IMR-90 (cell line): ENCODE results near the gene AMBN.

Experiments
- MXI1 ChIP-seq: IDR thresholded peaks from 2 replicates; pipeline ENCODE4 v1.6.1; 2012; ENCODE audit warnings: low read depth, mild to moderate bottlenecking, low read length, moderate library complexity, borderline replicate concordance
- POLR2A ChIP-seq: IDR thresholded peaks from 2 replicates; pipeline ENCODE4 v1.6.1; 2012; ENCODE audit warnings: mild to moderate bottlenecking, low read depth, low read length
- RAD21 ChIP-seq: IDR thresholded peaks from 2 replicates; pipeline ENCODE4 v1.6.1; 2012; ENCODE audit warnings: low read length, improper control_type of control experiment
- SMC3 ChIP-seq: fragments of 150-350 bp; IDR thresholded peaks from 2 replicates; pipeline ENCODE4 v1.6.1; 2016; ENCODE audit warnings: low read depth, mild to moderate bottlenecking, antibody characterized with exemption, low read length, moderate library complexity
- TF ChIP-seq, protein P1 (sequence below): conservative IDR thresholded peaks from 2 replicates; pipeline ENCODE4 v1.5.1; 2012; ENCODE audit warnings: mild to moderate bottlenecking, low read depth, low read length, improper control_type of control experiment
- TF ChIP-seq, protein P2 (sequence below): fragments of 150-350 bp; IDR thresholded peaks from 2 replicates; pipeline ENCODE4 v1.6.1; 2017; ENCODE audit warnings: mild to moderate bottlenecking, antibody characterized with exemption, low read length, low read depth

- TF ChIP-seq MXI1 (no peak), SMC3 (no peak), RAD21 (no peak), POLR2A (no peak)
- TF ChIP-seq, protein P1, sequence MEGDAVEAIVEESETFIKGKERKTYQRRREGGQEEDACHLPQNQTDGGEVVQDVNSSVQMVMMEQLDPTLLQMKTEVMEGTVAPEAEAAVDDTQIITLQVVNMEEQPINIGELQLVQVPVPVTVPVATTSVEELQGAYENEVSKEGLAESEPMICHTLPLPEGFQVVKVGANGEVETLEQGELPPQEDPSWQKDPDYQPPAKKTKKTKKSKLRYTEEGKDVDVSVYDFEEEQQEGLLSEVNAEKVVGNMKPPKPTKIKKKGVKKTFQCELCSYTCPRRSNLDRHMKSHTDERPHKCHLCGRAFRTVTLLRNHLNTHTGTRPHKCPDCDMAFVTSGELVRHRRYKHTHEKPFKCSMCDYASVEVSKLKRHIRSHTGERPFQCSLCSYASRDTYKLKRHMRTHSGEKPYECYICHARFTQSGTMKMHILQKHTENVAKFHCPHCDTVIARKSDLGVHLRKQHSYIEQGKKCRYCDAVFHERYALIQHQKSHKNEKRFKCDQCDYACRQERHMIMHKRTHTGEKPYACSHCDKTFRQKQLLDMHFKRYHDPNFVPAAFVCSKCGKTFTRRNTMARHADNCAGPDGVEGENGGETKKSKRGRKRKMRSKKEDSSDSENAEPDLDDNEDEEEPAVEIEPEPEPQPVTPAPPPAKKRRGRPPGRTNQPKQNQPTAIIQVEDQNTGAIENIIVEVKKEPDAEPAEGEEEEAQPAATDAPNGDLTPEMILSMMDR: no peak
- TF ChIP-seq, protein P2, sequence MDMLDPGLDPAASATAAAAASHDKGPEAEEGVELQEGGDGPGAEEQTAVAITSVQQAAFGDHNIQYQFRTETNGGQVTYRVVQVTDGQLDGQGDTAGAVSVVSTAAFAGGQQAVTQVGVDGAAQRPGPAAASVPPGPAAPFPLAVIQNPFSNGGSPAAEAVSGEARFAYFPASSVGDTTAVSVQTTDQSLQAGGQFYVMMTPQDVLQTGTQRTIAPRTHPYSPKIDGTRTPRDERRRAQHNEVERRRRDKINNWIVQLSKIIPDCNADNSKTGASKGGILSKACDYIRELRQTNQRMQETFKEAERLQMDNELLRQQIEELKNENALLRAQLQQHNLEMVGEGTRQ: no peak
These were observed 14.4 kb downstream of the AMBN start for GRCh38 chr4:70606459-70606858.
